K562 (cell line): ENCODE measurements around the gene BTBD3.

Source experiments
- ELF1 ChIP-seq: fragments of 200-800 bp; sonication (Bioruptor generic); IDR thresholded peaks from 2 replicates; pipeline ENCODE4 v1.6.1; 2016; ENCODE audit warnings: missing genetic modification characterization, missing compliant biosample characterization
- ERF ChIP-seq: fragments of 450-650 bp; formaldehyde crosslinking; IDR thresholded peaks from 2 replicates; pipeline ENCODE4 v1.4.0; 2020; ENCODE audit warnings: mild to moderate bottlenecking, mixed read lengths
- GMEB1 ChIP-seq: fragments of 250-450 bp; sonication (Bioruptor Pico); IDR thresholded peaks from 2 replicates; pipeline ENCODE4 v1.4.0; 2020; ENCODE audit warnings: mild to moderate bottlenecking
- MXI1 ChIP-seq: IDR thresholded peaks from 2 replicates; pipeline ENCODE4 v1.6.1; 2011; ENCODE audit warnings: low read depth, mild to moderate bottlenecking, improper control_type of control experiment, low read length
- SREBF2 ChIP-seq: sonication (generic); formaldehyde crosslinking; IDR thresholded peaks from 2 replicates; pipeline ENCODE4 v1.4.0; 2020; ENCODE audit warnings: mild to moderate bottlenecking, missing genetic modification reagents
- YY1 ChIP-seq, 3 experiments: IDR thresholded peaks; 2 replicates each; pipeline ENCODE4 v1.6.1; 2011; ENCODE audit warnings: low read length in 2 of 3, mild to moderate bottlenecking in 2 of 3, moderate library complexity in 2 of 3, borderline replicate concordance in 1 of 3, control low read depth in 1 of 3, low read depth in 1 of 3; ENCODE audit not compliant: insufficient read depth in 3 of 3, insufficient replicate concordance in 2 of 3, control insufficient read depth in 1 of 3, insufficient read length in 1 of 3; ENCODE audit errors: extremely low read depth in 1 of 3

DNA sequence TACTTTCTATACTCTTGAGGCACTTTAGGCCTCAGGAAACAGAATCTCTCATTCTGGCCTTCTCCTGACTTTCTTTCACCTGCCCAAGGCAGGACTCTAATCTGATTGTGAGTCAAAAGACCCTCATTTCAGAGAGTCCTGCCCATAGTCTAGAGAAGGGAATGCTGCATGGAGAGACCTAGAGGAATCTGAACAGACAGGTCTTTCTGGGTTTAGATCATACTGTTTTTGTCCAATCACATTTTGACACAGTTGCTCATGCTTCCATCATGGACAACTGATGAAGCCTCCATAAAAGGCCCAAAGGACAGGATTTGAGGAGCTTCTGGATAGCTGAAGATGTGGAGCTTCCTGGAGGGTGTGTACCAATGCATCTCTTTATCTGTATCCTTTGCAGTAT is 48.1 kb upstream of the BTBD3 start:
- TF ChIP-seq YY1 (IDR thresholded peaks at IDR 0.05; ENCODE audit: borderline replicate concordance in 1 of 3, control insufficient read depth in 1 of 3, extremely low read depth in 1 of 3, insufficient read depth in 3 of 3, insufficient read length in 1 of 3, insufficient replicate concordance in 2 of 3, low read depth in 1 of 3, low read length in 2 of 3) (no peak), MXI1 (no peak), SREBF2 (CRISPR knock-in tag) (no peak), GMEB1 (CRISPR knock-in tag) (no peak), ELF1 (tag) (no peak), ERF (no peak)
